IMR-90 (cell line): Measurements from ENCODE around the gene TBC1D24. TPM values are rescaled to one million over a fixed set of nuclear protein-coding genes. Genes with fewer than 3 reads are reported as not detected.

Experiments
- ATAC-seq: fragments of 200-7000 bp; cut with Tn5 transposase; 2 replicates; pipeline ENCODE4 v1.9.1; 2020; ENCODE audit warnings: low read depth, mild to moderate bottlenecking, moderate library complexity
- BruUV-seq: library from RNA; stranded (reverse); fragments of 400-500 nt; replicated peaks from 2 replicates; lab custom pipeline; 2021; lab: Mats Ljungman, UMichigan
- CTCF ChIA-PET: fragments of 300-600 bp; formaldehyde crosslinking; extraction: SDS; loops from one replicate; lab custom pipeline; 2021; ENCODE audit warnings: antibody characterized with exemption; lab: Yijun Ruan, JAX
- POLR2A ChIA-PET: fragments of 300-600 bp; sonication (Branson Sonifier 250); formaldehyde crosslinking; loops from one replicate; lab custom pipeline; 2022; ENCODE audit warnings: antibody characterized with exemption; ENCODE audit not compliant: unreplicated experiment; lab: Charles Lee
- DNase-seq: peaks from one replicate; pipeline ENCODE4 v3.0.0; 2013
- H2AFZ ChIP-seq: replicated peaks from 2 replicates; pipeline ENCODE3; 2013; ENCODE audit warnings: low read length, mild to moderate bottlenecking; ENCODE audit not compliant: poor library complexity
- H2AK5ac ChIP-seq: 2 replicates; pipeline ENCODE4 v1.6.1; 2013; ENCODE audit warnings: low read depth, low read length, inconsistent platforms
- H2AK9ac ChIP-seq: replicated peaks from 2 replicates; pipeline ENCODE3; 2013; ENCODE audit warnings: mild to moderate bottlenecking, low read depth, low read length, moderate library complexity; ENCODE audit not compliant: poor library complexity
- H2BK120ac ChIP-seq: 2 replicates; pipeline ENCODE4 v1.6.1; 2013; ENCODE audit warnings: low read depth, low read length, inconsistent platforms
- H2BK15ac ChIP-seq: 3 replicates; pipeline ENCODE4 v1.6.1; 2013; ENCODE audit warnings: low read depth, low read length, inconsistent platforms
- H2BK20ac ChIP-seq: 2 replicates; pipeline ENCODE4 v1.6.1; 2013; ENCODE audit warnings: low read depth, mild to moderate bottlenecking, inconsistent platforms, low read length, moderate library complexity
- H2BK5ac ChIP-seq: 2 replicates; pipeline ENCODE4 v1.6.1; 2013; ENCODE audit warnings: mild to moderate bottlenecking, low read depth, low read length, inconsistent platforms; ENCODE audit not compliant: poor library complexity, severe bottlenecking
- H3K14ac ChIP-seq: replicated peaks from 2 replicates; pipeline ENCODE4 v1.6.1; 2013; ENCODE audit warnings: low read depth, low read length, inconsistent platforms
- H3K18ac ChIP-seq: 2 replicates; pipeline ENCODE4 v1.6.1; 2013; ENCODE audit warnings: low read depth, low read length, control low read depth
- H3K23ac ChIP-seq: 2 replicates; pipeline ENCODE4 v1.6.1; 2013; ENCODE audit warnings: low read depth, low read length, inconsistent platforms
- H3K27ac ChIP-seq: 2 replicates; pipeline ENCODE4 v1.5.1; 2013; ENCODE audit warnings: mild to moderate bottlenecking, control low read depth, low read length; ENCODE audit not compliant: insufficient read depth
- H3K27me3 ChIP-seq: 2 replicates; pipeline ENCODE4 v1.6.1; 2013; ENCODE audit warnings: low read length; ENCODE audit not compliant: control insufficient read depth, insufficient read depth
- H3K36me3 ChIP-seq: 2 replicates; pipeline ENCODE4 v1.6.1; 2013; ENCODE audit warnings: low read length, mixed read lengths; ENCODE audit not compliant: control insufficient read depth, insufficient read depth
- H3K4ac ChIP-seq: 2 replicates; pipeline ENCODE4 v1.6.1; 2013; ENCODE audit warnings: low read depth, low read length, inconsistent platforms
- H3K4me1 ChIP-seq: 2 replicates; pipeline ENCODE4 v1.6.1; 2013; ENCODE audit warnings: low read length, mixed read lengths; ENCODE audit not compliant: control insufficient read depth, insufficient read depth
- H3K4me2 ChIP-seq: 2 replicates; pipeline ENCODE4 v1.6.1; 2013; ENCODE audit warnings: low read depth, mild to moderate bottlenecking, control low read depth, low read length, moderate library complexity
- H3K4me3 ChIP-seq: 2 replicates; pipeline ENCODE4 v1.5.1; 2013; ENCODE audit warnings: low read depth, mild to moderate bottlenecking, control low read depth, low read length, moderate library complexity; ENCODE audit not compliant: insufficient read depth
- H3K56ac ChIP-seq: 2 replicates; pipeline ENCODE4 v1.6.1; 2013; ENCODE audit warnings: low read length, inconsistent platforms; ENCODE audit not compliant: insufficient read depth; ENCODE audit errors: extremely low read depth
- H3K79me1 ChIP-seq, 2 experiments: 2 replicates each; pipeline ENCODE4 v1.6.1; 2013; ENCODE audit warnings: low read length in 2 of 2, inconsistent platforms in 1 of 2, low read depth in 1 of 2
- H3K9ac ChIP-seq: 2 replicates; pipeline ENCODE4 v1.6.1; 2013; ENCODE audit warnings: low read depth, low read length, control low read depth
- H3K9me1 ChIP-seq: 2 replicates; pipeline ENCODE4 v1.6.1; 2013; ENCODE audit warnings: low read length, inconsistent platforms; ENCODE audit not compliant: insufficient read depth
- H3K9me3 ChIP-seq: 2 replicates; pipeline ENCODE4 v1.6.1; 2013; ENCODE audit warnings: low read length; ENCODE audit not compliant: control insufficient read depth, insufficient read depth
- H4K20me1 ChIP-seq: 2 replicates; pipeline ENCODE4 v1.6.1; 2013; ENCODE audit warnings: low read length, inconsistent platforms; ENCODE audit not compliant: insufficient read depth
- H4K5ac ChIP-seq: 2 replicates; pipeline ENCODE4 v1.6.1; 2013; ENCODE audit warnings: mild to moderate bottlenecking, low read depth, low read length, control low read depth
- H4K8ac ChIP-seq, 2 experiments: 2 replicates each; pipeline ENCODE4 v1.6.1; 2013; ENCODE audit warnings: low read depth in 2 of 2, low read length in 2 of 2, control low read depth in 1 of 2, inconsistent platforms in 1 of 2
- H4K91ac ChIP-seq: 2 replicates; pipeline ENCODE4 v1.6.1; 2013; ENCODE audit warnings: low read depth, low read length, inconsistent platforms; ENCODE audit not compliant: insufficient read depth
- CEBPB ChIP-seq: IDR thresholded peaks from 2 replicates; pipeline ENCODE4 v1.6.1; 2012; ENCODE audit warnings: low read depth, low read length, improper control_type of control experiment
- CHD1 ChIP-seq: IDR thresholded peaks from 2 replicates; pipeline ENCODE4 v1.6.1; 2012; ENCODE audit warnings: low read depth, low read length, improper control_type of control experiment
- CTCF ChIP-seq: conservative IDR thresholded peaks from 2 replicates; pipeline ENCODE4 v1.5.1; 2012; ENCODE audit warnings: mild to moderate bottlenecking, low read depth, low read length, improper control_type of control experiment
- MAFK ChIP-seq: IDR thresholded peaks from 2 replicates; pipeline ENCODE4 v1.6.1; 2012; ENCODE audit warnings: low read depth, low read length, improper control_type of control experiment
- MAZ ChIP-seq: IDR thresholded peaks from 2 replicates; pipeline ENCODE4 v1.6.1; 2012; ENCODE audit warnings: low read depth, mild to moderate bottlenecking, low read length, improper control_type of control experiment, moderate library complexity, borderline replicate concordance
- POLR2A ChIP-seq: IDR thresholded peaks from 2 replicates; pipeline ENCODE4 v1.6.1; 2012; ENCODE audit warnings: mild to moderate bottlenecking, low read depth, low read length
- RAD21 ChIP-seq: IDR thresholded peaks from 2 replicates; pipeline ENCODE4 v1.6.1; 2012; ENCODE audit warnings: low read length, improper control_type of control experiment
- RCOR1 ChIP-seq: IDR thresholded peaks from 2 replicates; pipeline ENCODE4 v1.6.1; 2012; ENCODE audit warnings: mild to moderate bottlenecking, low read length, improper control_type of control experiment; ENCODE audit not compliant: insufficient replicate concordance
- RFX5 ChIP-seq: IDR thresholded peaks from 2 replicates; pipeline ENCODE4 v1.8.0; 2012; ENCODE audit warnings: low read depth, mild to moderate bottlenecking, low read length, moderate library complexity
- SMC3 ChIP-seq: fragments of 150-350 bp; IDR thresholded peaks from 2 replicates; pipeline ENCODE4 v1.6.1; 2016; ENCODE audit warnings: low read depth, mild to moderate bottlenecking, antibody characterized with exemption, low read length, moderate library complexity
- WGBS, 2 experiments: methylation state at CpG; one replicate each; pipeline versions ENCODE4 v1.1.5 to v1.1.7; 2013; ENCODE audit warnings: missing lambda C conversion rate in 2 of 2; ENCODE audit not compliant: insufficient read length in 1 of 2; ENCODE audit errors: extremely low coverage in 2 of 2; 5-methylcytosine and 5-hydroxymethylcytosine counted together
- dilution Hi-C: fragments of 300-500 bp; cut with HindIII; formaldehyde crosslinking; loops from one replicate; pipeline ENCODE4 v1.14.3; 2018; ENCODE audit warnings: low sequenced_read_pairs; ENCODE audit not compliant: unreplicated experiment
- in situ Hi-C: fragments of 300-500 bp; cut with MboI; formaldehyde crosslinking; loops from 3 replicates; pipeline ENCODE4 v1.14.3; 2019; ENCODE audit warnings: low sequenced_read_pairs, inconsistent platforms, mixed read lengths
- intact Hi-C: fragments of 100-400 bp; cut with micrococcal nuclease; formaldehyde crosslinking; loops from 2 replicates; pipeline ENCODE4 v1.10.0; 2022
- polyA plus RNA-seq, 3 experiments: library from polyadenylated mRNA; depleted of rRNA; stranded (reverse); fragments of >200 nt; gene quantifications; 2 replicates each; pipeline ENCODE4 v1.2.3, GENCODE V29; 2012; ENCODE audit warnings: low replicate concordance in 1 of 3
- total RNA-seq: library from RNA; depleted of rRNA; stranded (reverse); fragments of >200 nt; gene quantifications from 2 replicates; pipeline ENCODE4 v1.2.3, GENCODE V29; 2012
- TF ChIP-seq, protein P1 (sequence below): fragments of 150-350 bp; IDR thresholded peaks from 2 replicates; pipeline ENCODE4 v1.6.1; 2017; ENCODE audit warnings: mild to moderate bottlenecking, antibody characterized with exemption, low read length, low read depth
- TF ChIP-seq, protein P2 (sequence below): fragments of 150-350 bp; IDR thresholded peaks from 2 replicates; pipeline ENCODE4 v1.6.1; 2016; ENCODE audit warnings: low read depth, mild to moderate bottlenecking, low read length, moderate library complexity, borderline replicate concordance

The TBC1D24 gene
- total and polyA plus RNA-seq, 2 of the 4 experiments (the other 2 are of a cell fraction), result 7.5 to 13.4 TPM

DNA sequence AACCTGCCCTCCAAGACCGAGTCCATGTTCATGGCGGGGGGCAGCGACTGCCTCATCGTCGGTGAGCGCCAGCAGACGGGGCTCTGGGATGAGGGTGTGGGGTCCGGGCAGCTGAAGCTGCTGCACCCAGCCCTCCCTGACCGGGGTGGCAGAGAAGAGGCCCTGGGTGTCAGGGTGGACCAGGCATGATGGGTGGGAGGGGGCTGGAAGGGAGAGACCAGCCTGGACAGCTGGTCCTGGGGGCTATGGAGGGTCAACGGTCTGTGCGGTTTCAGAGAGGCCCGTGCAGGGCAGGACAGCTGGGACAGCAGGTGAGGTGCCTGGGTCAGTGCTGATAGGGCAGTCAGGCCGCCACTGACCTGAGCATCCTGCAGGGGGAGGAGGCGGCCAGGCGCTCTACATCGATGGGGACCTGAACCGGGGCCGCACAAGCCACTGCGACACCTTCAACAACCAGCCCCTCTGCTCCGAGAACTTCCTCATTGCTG lies 25.5 kb downstream of the TBC1D24 start:
- H3K27me3 ChIP-seq, result no peaks in the 10 kb centered on the region
- no peak overlapping the region for H3K9ac ChIP-seq
- no peak overlapping the region for H2BK15ac ChIP-seq
- no peak for TF ChIP-seq POLR2A
- no peak for TF ChIP-seq MAZ
- TF ChIP-seq RCOR1, result no peak
- TF ChIP-seq, protein P1, sequence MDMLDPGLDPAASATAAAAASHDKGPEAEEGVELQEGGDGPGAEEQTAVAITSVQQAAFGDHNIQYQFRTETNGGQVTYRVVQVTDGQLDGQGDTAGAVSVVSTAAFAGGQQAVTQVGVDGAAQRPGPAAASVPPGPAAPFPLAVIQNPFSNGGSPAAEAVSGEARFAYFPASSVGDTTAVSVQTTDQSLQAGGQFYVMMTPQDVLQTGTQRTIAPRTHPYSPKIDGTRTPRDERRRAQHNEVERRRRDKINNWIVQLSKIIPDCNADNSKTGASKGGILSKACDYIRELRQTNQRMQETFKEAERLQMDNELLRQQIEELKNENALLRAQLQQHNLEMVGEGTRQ, result no peak
- no peak for TF ChIP-seq RFX5
- TF ChIP-seq SMC3, result no peak
- no peak for TF ChIP-seq CHD1
- TF ChIP-seq RAD21, result no peak
- no peak for TF ChIP-seq MAFK
- TF ChIP-seq CEBPB, result no peak
- no peak for TF ChIP-seq CTCF
- TF ChIP-seq, protein P2, sequence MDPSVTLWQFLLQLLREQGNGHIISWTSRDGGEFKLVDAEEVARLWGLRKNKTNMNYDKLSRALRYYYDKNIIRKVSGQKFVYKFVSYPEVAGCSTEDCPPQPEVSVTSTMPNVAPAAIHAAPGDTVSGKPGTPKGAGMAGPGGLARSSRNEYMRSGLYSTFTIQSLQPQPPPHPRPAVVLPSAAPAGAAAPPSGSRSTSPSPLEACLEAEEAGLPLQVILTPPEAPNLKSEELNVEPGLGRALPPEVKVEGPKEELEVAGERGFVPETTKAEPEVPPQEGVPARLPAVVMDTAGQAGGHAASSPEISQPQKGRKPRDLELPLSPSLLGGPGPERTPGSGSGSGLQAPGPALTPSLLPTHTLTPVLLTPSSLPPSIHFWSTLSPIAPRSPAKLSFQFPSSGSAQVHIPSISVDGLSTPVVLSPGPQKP, result no peak
- DNase-seq (no peak), ATAC-seq (no peak)
- ChIA-PET CTCF (no interaction called here), POLR2A (no interaction called here)
- no peak overlapping the region for H3K18ac ChIP-seq
- H4K8ac ChIP-seq, result no peak overlapping the region
- in situ Hi-C loops (loop anchor here (10.0 kb wide), 1 partner anchor 246 kb away; the partner anchor contains the start of gene ECI1), intact Hi-C loops (loop anchor here (2.0 kb wide), 1 partner anchor 70 kb away; no protein-coding TSS in a partner anchor), dilution Hi-C loops (no loop called here)
- H3K27ac ChIP-seq, result no peak overlapping the region
- BruUV-seq, result no TSS peak
- H3K4me3 ChIP-seq, result no peak overlapping the region
- H3K56ac ChIP-seq, result no peak overlapping the region
- H3K23ac ChIP-seq, result no peak overlapping the region
- H4K5ac ChIP-seq, result no peak overlapping the region
- H3K9me3 ChIP-seq, result no peaks in the 10 kb centered on the region
- no peak overlapping the region for H2AFZ ChIP-seq
- H4K91ac ChIP-seq, result no peak overlapping the region
- H3K9me1 ChIP-seq, result no peaks in the 10 kb centered on the region
- no peak overlapping the region for H3K4me2 ChIP-seq
- no peak overlapping the region for H2BK120ac ChIP-seq
- peaks cover 19% of the 10 kb centered on the region; the same call in 1 of the 2 replicates for H3K36me3 ChIP-seq
- H2AK9ac ChIP-seq, result no peak overlapping the region
- no peak overlapping the region for H3K4ac ChIP-seq
- peaks cover 9% of the 10 kb centered on the region for H3K4me1 ChIP-seq
- H2AK5ac ChIP-seq, result no peak overlapping the region
- peaks cover 17% of the 10 kb centered on the region for H4K20me1 ChIP-seq
- no peak overlapping the region for H3K14ac ChIP-seq
- H2BK20ac ChIP-seq, result no peak overlapping the region
- 90% methylated on average over 13 of the region's 20 CpGs; no CpG with 5 or more reads in 1 of the 2 experiments for WGBS, 2 experiments
- H2BK5ac ChIP-seq, result no peak overlapping the region
- H3K79me1 ChIP-seq, result peaks cover 3 to 21% of the 10 kb centered on the region in 2 experiments; a peak in 2 of 4 replicates
